ENCODE measurements around the gene RFWD3.
A peak's percentile ranks its signal among the peaks of the same experiment; 100 is the strongest.

GRCh38 chr16:74666425-74667254 lies at the start of gene RFWD3:
- peak; percentile 92 to 95 for TF ChIP-seq POLR2A (IDR thresholded peaks at IDR 0.05; ENCODE audit: control extremely low read depth in 1 of 2, low read depth in 2 of 2, low read length in 2 of 2)
- no peak for TF ChIP-seq CEBPB (IDR thresholded peaks at IDR 0.05; ENCODE audit: low read depth, low read length)
- no peak for TF ChIP-seq CTCF (IDR thresholded peaks at IDR 0.05; ENCODE audit: control extremely low read depth in 1 of 3, insufficient read depth in 1 of 3, low read depth in 1 of 3, low read length in 3 of 3)
- no peak for TF ChIP-seq YY1 (IDR thresholded peaks at IDR 0.05; ENCODE audit: low read depth, low read length)
- TF ChIP-seq EZH2 (IDR thresholded peaks at IDR 0.05; ENCODE audit: low read depth, low read length, severe bottlenecking), result no peak
- no peak for TF ChIP-seq RAD21 (IDR thresholded peaks at IDR 0.05 in 1 of 2, conservative IDR thresholded peaks at IDR 0.05 in 1 of 2; ENCODE audit: low read depth in 2 of 2, low read length in 2 of 2)
- peak; percentile 81 for TF ChIP-seq MAX (IDR thresholded peaks at IDR 0.05)
- no peak for TF ChIP-seq EP300 (IDR thresholded peaks at IDR 0.05; ENCODE audit: borderline replicate concordance in 1 of 2, low read depth in 2 of 2, low read length in 2 of 2)

Data from H1 (cell line).